Body of pancreas (tissue), 4 donors: Measurements from ENCODE around the gene HERPUD1.

Experiments
- POLR2A ChIP-seq, 3 donors: fragments of 450-650 bp; IDR thresholded peaks; one replicate each; pipeline ENCODE4 v1.6.1; 2016; ENCODE audit warnings: antibody characterized with exemption in 3 of 3, mild to moderate bottlenecking in 2 of 3
- TF ChIP-seq, protein P1 (sequence below), 7 experiments: fragments of 450-650 bp in 4 of 7; fragments of 200-600 bp in 3 of 7; sonication (generic) in 3 of 7; IDR thresholded peaks; one replicate each; pipeline ENCODE4 v1.5.1; 2016 to 2019; ENCODE audit warnings: antibody characterized with exemption in 7 of 7

DNA sequence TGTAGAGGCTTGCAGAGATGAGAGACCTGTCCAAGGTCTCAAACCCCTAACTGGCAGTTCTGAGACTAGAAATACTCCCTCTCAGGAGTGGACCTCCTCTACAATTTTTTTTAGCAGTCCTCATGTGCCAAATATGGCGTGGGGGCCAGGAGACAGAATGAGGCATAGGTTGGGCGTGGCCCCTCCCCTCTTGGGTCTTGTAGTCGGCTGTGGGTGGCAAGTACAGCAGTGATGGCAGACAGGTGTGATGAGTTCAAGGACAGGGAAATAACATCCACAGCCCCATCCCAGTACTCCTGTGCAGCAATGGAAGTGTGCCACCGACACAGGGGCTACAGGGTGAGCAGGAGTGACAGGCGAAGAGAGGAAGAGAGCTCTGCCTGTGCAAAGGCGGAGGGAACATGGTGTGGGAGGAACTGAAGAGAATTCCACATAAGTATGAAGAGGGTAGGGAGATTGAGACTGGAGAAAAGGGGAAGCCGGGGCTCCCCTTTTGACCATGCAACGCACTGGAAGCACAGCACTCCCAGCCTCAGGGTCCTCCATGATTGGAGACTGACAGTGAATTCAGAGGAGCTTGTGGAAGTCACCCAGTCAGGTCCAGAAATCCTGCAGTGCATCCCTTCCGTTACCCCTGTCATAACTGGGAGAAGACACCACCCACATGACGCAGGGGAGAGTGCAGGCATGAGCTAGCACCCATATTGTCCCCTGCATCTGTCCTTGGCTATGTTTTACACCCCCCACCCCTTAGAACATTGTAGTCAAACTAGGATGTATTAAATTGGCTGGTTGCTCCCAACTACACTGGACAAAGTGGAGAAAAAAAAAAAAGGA is 15.0 kb downstream of the HERPUD1 start:
- TF ChIP-seq, protein P1, sequence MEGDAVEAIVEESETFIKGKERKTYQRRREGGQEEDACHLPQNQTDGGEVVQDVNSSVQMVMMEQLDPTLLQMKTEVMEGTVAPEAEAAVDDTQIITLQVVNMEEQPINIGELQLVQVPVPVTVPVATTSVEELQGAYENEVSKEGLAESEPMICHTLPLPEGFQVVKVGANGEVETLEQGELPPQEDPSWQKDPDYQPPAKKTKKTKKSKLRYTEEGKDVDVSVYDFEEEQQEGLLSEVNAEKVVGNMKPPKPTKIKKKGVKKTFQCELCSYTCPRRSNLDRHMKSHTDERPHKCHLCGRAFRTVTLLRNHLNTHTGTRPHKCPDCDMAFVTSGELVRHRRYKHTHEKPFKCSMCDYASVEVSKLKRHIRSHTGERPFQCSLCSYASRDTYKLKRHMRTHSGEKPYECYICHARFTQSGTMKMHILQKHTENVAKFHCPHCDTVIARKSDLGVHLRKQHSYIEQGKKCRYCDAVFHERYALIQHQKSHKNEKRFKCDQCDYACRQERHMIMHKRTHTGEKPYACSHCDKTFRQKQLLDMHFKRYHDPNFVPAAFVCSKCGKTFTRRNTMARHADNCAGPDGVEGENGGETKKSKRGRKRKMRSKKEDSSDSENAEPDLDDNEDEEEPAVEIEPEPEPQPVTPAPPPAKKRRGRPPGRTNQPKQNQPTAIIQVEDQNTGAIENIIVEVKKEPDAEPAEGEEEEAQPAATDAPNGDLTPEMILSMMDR (IDR thresholded peaks at IDR 0.05), result no peak
- TF ChIP-seq POLR2A (IDR thresholded peaks at IDR 0.05), result peak in 1 of 3 donors; percentile 35
